Fibroblast of the aortic adventitia (primary cell): ENCODE results near the gene ING5. TPM values are rescaled to one million over a fixed set of nuclear protein-coding genes. Genes with fewer than 3 reads are reported as not detected.

Experiments used
- DNase-seq: peaks from one replicate; pipeline ENCODE4 v3.0.0-alpha.2; 2010; ENCODE audit warnings: low read depth
- H3K4me3 ChIP-seq: 2 replicates; pipeline ENCODE4 v1.5.1; 2011; ENCODE audit warnings: low read depth, mild to moderate bottlenecking, control low read depth, low read length, moderate library complexity
- CTCF ChIP-seq: IDR thresholded peaks from 2 replicates; pipeline ENCODE4 v1.5.1; 2011; ENCODE audit warnings: mild to moderate bottlenecking, low read length, control low read depth, inconsistent platforms; ENCODE audit not compliant: insufficient read depth
- total RNA-seq: library from RNA; depleted of rRNA; stranded (reverse); fragments of >200 nt; gene quantifications from 2 replicates; pipeline ENCODE4 v1.2.3, GENCODE V29; 2012; ENCODE audit warnings: low replicate concordance

Gene ING5
- total RNA-seq, 1 donor, result 14.6 TPM

GRCh38 chr2:241690202-241690717, 11.6 kb upstream of the ING5 start:
- no peak overlapping the region for H3K4me3 ChIP-seq
- no peak for TF ChIP-seq CTCF
- no peak for DNase-seq

GRCh38 chr2:241692448-241692847, 9.4 kb upstream of the ING5 start:
- peak; percentile 71 for DNase-seq
- no peak overlapping the region for H3K4me3 ChIP-seq
- TF ChIP-seq CTCF, result no peak

- DNase-seq, result no peak
- no peak for TF ChIP-seq CTCF
- no peak overlapping the region for H3K4me3 ChIP-seq
Measured at GRCh38 chr2:241695651-241696050, 6.2 kb upstream of the ING5 start.

DNA sequence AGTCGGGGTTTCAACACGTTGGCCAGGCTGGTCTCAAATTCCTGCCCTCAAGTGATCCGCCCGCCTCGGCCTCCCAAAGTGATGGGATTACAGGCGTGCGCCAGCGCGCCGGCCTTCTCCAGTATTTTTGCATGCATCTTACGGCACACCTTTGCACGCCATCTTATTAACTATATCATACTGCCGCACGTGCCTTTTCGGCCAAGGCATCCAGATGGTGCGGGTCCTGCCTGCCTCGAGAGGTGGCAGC, 765 bp upstream of the ING5 start:
- no peak for TF ChIP-seq CTCF
- peak; percentile 63 for DNase-seq
- H3K4me3 ChIP-seq, result peak overlapping the region; percentile 81

DNA sequence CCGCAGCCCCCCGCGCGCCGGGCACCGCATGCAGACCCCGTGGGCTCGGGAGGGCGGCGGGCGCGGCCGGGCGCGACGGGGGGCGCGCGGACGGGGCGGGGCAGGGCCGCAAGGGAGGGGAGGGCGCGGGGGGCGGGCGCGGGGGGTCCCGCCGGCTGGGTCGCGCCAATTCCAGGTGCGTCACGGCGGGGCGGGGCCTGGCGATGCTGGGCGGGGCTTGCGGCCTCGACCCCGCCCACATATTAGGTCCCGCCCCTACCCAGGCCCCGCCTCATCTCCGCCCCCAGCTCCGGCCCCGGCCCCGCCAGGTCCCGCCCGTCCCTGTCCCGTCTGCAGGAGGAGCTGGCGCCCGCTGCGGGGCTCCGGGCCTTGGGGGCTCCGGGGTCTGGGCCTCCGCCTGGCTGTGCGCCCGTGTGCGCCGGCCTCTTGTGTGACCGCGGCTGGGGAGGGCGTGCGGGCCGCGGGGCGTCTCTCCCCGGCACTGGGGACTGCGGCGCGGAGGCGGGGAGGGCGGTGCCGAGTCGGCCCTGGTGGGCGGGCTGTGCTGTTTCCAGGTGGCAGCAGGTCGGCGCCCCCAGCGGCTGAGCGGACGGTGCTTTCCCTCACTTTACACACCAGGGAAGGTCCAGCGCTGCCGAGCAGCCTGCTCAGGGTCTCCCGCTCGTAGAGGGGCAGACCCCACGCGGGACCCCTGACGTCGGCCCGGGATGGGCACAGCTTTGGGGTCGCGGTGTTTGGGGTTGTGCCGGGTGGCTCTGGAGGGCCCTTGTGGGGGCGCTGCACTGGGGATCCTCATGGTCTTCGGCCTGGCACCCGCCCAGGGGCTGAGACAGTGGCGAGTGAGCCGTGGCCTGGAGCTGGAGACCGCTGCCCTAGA, 554 bp downstream of the ING5 start:
- H3K4me3 ChIP-seq, result peak overlapping the region; percentile 84
- no peak for TF ChIP-seq CTCF
- peak; percentile 73 for DNase-seq

GRCh38 chr2:241703032-241703604, 1.3 kb downstream of the ING5 start:
- peak overlapping the region; percentile 84 for H3K4me3 ChIP-seq
- DNase-seq, result peak; percentile 27
- peak; percentile 26 for TF ChIP-seq CTCF
